ENCODE data around the gene GARIN5A.

The GARIN5A gene

DNA sequence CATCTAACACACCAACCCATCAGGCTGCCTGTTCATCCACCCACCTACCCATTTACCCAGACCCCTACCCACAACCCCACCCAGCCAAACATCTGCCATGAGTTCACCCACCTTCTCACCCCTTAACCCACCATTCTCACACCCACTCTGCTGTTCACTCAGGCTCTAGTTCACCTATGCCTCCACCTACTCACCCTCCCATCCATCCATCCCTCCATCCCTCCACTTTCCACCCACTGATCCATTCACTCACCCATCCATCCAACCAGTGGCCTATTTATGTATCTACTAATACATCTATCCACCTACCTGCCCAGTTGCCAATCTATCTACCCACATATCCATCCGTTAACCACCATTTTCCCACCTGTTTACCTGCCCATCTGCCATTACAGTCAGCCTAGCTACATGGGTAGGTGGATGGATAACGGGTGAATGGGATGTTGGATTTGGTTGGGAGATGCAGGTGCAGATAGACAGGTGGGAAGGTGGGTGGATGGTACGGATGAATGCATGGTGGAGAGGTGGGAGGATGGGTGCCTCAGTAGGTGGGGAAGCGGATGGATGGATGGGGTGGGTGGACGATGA, 38.7 kb downstream of the GARIN5A start:
- no peak overlapping the region for H3K27ac ChIP-seq
- CTCF ChIA-PET, result interaction anchor here (1.0 kb wide), 1 partner anchor 22 kb away, joined by 5 read pairs; no protein-coding TSS in a partner anchor
- TF ChIP-seq, protein P1, sequence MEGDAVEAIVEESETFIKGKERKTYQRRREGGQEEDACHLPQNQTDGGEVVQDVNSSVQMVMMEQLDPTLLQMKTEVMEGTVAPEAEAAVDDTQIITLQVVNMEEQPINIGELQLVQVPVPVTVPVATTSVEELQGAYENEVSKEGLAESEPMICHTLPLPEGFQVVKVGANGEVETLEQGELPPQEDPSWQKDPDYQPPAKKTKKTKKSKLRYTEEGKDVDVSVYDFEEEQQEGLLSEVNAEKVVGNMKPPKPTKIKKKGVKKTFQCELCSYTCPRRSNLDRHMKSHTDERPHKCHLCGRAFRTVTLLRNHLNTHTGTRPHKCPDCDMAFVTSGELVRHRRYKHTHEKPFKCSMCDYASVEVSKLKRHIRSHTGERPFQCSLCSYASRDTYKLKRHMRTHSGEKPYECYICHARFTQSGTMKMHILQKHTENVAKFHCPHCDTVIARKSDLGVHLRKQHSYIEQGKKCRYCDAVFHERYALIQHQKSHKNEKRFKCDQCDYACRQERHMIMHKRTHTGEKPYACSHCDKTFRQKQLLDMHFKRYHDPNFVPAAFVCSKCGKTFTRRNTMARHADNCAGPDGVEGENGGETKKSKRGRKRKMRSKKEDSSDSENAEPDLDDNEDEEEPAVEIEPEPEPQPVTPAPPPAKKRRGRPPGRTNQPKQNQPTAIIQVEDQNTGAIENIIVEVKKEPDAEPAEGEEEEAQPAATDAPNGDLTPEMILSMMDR (conservative IDR thresholded peaks at IDR 0.05; ENCODE audit: low read depth), result no peak
- POLR2A ChIA-PET (ENCODE audit: low non-redundant PET), result no interaction called here
- DNase-seq (ENCODE audit: low spot score), result no peak

DNA sequence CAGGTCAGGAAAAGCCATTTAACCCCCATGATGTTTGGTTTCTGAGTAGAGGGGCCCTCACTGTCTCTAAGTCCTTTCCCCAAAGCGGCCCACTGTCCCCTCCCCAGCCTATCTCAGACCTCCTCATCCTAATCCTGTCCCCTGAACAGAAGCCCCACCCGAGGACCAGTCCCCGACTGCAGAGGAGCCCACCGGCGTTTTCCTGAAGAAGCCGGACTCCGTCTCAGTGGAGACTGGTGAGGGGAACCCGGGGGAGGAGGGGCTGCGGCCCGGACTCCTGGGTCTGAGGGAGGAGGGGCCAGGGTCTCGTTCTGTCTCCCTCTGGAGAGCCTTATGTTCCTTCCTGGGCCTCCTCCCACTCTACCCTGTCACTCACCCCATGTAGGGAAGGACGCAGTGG, 41.0 kb downstream of the GARIN5A start:
- TF ChIP-seq, protein P1 (conservative IDR thresholded peaks at IDR 0.05; ENCODE audit: low read depth), result no peak
- ChIA-PET CTCF (no interaction called here), POLR2A (ENCODE audit: low non-redundant PET) (no interaction called here)
- DNase-seq (ENCODE audit: low spot score), result no peak
- H3K27ac ChIP-seq, result no peak overlapping the region

DNA sequence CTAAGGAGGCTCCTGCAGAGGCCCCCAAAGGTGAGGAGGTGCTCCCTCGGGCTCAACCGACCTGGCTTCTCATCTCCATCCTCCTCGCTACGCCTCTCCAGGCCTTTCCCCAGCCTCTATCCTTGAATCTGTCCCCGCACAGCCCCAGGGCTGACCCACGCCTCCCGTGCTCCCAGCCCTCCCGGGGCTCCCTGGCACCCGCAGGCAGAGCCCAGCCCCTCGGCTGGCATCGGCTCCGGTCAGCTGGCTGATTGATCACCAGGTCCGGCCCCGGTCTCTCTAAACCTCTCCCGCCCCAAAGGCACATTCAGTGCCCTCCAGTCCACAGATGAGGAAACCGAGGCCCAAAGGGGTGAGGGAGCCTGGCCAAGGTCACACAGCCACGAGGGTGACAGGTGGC, 41.4 kb downstream of the GARIN5A start:
- TF ChIP-seq, protein P1 (conservative IDR thresholded peaks at IDR 0.05; ENCODE audit: low read depth), result no peak
- H3K27ac ChIP-seq, result no peak overlapping the region
- DNase-seq (ENCODE audit: low spot score), result no peak
- POLR2A ChIA-PET (ENCODE audit: low non-redundant PET), result no interaction called here
- CTCF ChIA-PET, result no interaction called here

DNA sequence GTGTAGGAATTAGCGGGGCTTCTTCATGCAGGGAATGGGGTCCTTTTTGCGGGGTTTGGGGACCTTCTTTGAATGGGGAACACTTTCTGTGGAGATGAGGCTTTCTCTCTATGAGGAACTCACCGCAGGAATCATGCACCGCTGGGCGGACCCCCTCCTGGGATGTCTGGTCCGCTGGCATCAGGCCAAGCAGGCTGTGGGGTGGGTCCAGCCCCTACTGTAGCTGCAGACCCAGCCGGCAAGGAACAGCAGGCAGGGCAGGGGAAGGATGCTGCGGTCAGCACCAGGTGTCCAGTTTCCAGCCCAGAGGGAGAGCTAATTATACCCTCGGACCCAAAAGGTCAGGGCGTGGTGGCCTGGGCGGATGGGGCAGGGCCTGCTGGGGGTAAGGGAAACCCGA, 42.1 kb downstream of the GARIN5A start:
- DNase-seq (ENCODE audit: low spot score), result no peak
- CTCF ChIA-PET, result interaction anchor here (0.5 kb wide), 1 partner anchor 104 kb away, joined by 5 read pairs; no protein-coding TSS in a partner anchor
- no peak overlapping the region for H3K27ac ChIP-seq
- POLR2A ChIA-PET (ENCODE audit: low non-redundant PET), result no interaction called here
- TF ChIP-seq, protein P1 (conservative IDR thresholded peaks at IDR 0.05; ENCODE audit: low read depth), result no peak

DNA sequence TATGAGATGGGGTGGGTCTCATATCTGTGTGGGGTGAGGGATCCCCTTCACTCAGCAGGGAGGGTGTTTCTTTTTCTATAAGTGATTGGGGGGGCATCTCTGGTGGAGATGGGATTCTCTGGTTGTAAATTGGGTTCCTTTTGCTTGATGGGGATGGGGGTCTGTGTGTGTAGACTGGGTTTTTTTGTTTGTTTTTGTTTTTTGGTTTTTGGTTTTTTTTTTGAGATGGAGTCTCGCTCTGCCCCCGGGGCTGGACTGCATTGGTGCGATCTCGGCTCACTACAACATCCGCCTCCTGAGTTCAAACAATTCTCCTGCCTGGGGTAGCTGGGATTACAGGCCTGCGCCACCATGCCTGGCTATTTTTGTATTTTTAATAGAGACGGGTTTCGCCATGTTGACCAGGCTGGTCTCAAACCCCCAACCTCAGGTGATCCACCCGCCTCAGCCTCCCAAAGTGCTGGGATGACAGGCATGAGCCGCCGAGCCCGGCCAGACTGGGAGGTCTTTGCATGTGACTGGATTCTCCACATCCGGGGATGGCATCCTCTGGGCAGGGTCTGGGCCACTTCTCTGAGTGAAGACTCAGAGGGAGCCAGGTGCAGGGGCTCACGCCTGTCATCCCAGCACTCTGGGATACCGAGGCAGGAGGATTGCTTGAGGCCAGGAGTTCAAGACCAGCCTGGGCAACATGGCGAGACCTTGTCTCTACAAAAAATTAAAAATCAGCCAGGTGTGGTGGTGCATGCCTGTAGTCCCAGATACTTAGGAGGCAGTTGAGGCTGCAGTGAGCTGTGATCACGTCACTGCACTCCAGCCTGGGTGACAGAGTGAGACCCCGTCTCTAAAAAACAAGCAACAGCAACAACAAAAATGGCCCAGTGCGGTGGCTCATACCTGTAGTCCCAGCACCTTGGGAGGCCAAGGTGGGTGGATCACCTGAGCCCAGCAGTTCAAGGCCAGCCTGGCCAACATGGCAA, 43.2 kb downstream of the GARIN5A start:
- ChIA-PET CTCF (no interaction called here), POLR2A (ENCODE audit: low non-redundant PET) (no interaction called here)
- DNase-seq (ENCODE audit: low spot score), result no peak
- no peak overlapping the region for H3K27ac ChIP-seq
- TF ChIP-seq, protein P1 (conservative IDR thresholded peaks at IDR 0.05; ENCODE audit: low read depth), result no peak

DNA sequence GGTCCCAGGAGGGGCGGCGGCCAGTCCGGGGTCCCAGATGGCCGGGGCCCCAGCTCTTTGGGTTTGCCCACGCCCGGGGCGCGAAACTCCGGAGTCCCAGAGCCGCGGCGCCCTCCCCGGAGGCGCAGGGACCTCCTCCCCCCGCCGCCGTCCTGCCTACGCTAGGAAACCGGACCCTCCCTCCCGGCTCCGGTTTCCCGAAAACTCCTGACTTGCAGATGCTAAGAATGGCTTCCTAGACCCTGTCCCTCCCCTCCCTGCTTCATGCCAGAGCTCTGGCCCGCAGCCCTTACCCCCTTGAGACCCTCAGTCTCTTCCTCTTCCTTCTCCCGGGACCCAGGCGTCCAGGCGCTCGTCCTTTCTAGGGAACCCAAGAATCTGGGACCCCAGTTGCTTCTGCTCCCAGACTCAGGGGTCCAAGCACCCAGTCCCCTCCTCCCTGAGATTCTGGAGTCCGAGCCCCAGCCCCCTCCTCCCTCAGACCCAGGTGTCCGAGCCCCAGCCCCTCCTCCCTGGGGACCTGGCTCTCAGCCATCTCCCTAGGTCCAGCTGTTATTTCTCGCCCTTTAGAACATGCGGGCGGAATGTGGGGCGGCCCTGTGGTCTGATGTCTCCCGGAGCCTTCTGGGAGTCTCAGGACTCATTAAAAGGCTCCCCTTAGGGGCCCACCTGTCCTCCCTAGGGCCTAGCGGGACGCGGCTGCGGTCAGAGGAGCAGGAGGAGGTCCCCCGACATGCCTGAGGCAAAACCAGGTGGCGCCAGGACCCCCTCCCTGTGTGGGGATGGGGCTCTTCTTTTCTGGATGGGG, 44.2 kb downstream of the GARIN5A start, which contains the start of gene MYBPC2:
MYBPC2 (plus strand) TSS at position 672 of the 808 bp plus-strand sequence; CDS start at position 734, 62 bp downstream.
- H3K27ac ChIP-seq, result no peak within 1 kb of the TSS
- no peak for DNase-seq (ENCODE audit: low spot score)
- ChIA-PET POLR2A (ENCODE audit: low non-redundant PET) (no interaction called here), CTCF (no interaction called here)
- TF ChIP-seq, protein P1 (conservative IDR thresholded peaks at IDR 0.05; ENCODE audit: low read depth), result no peak
